Body of pancreas (tissue), 4 donors: Measurements from ENCODE around the gene AK9.

Experiments
- CTCF ChIP-seq, 7 experiments: fragments of 450-650 bp in 4 of 7; fragments of 200-600 bp in 3 of 7; sonication (generic) in 3 of 7; IDR thresholded peaks; one replicate each; pipeline ENCODE4 v1.5.1; 2016 to 2019; ENCODE audit warnings: antibody characterized with exemption in 7 of 7
- POLR2A ChIP-seq, 3 donors: fragments of 450-650 bp; IDR thresholded peaks; one replicate each; pipeline ENCODE4 v1.6.1; 2016; ENCODE audit warnings: antibody characterized with exemption in 3 of 3, mild to moderate bottlenecking in 2 of 3

- no peak for TF ChIP-seq CTCF (IDR thresholded peaks at IDR 0.05)
- no peak for TF ChIP-seq POLR2A (IDR thresholded peaks at IDR 0.05)
These were observed 179.2 kb downstream of the AK9 start for GRCh38 chr6:109511832-109512231.
